CD4-positive, alpha-beta T cell treated with Interleukin-10 for 1 hour (primary cell): Measurements from ENCODE around the gene AGPAT3.

Experiments used
- DNase-seq: peaks from one replicate; pipeline ENCODE4 v3.0.0-alpha.2; 2020

AGPAT3 gene

GRCh38 chr21:43983390-43983789 lies 118.4 kb downstream of the AGPAT3 start:
- DNase-seq: no peak

- DNase-seq: no peak
These were observed 118.9 kb downstream of the AGPAT3 start for GRCh38 chr21:43983860-43984420.

GRCh38 chr21:43984905-43985689 lies 120.1 kb downstream of the AGPAT3 start:
- DNase-seq: no peak

GRCh38 chr21:43985690-43986251 lies 120.7 kb downstream of the AGPAT3 start:
- DNase-seq: no peak

GRCh38 chr21:43986544-43987451 lies 121.8 kb downstream of the AGPAT3 start:
- no peak for DNase-seq

- DNase-seq: no peak
These were observed 122.5 kb downstream of the AGPAT3 start for GRCh38 chr21:43987509-43987908.

GRCh38 chr21:43988016-43988415 lies 123.0 kb downstream of the AGPAT3 start:
- no peak for DNase-seq

- no peak for DNase-seq
These were observed 123.6 kb downstream of the AGPAT3 start for GRCh38 chr21:43988506-43989230.

GRCh38 chr21:43989401-43989800 lies 124.4 kb downstream of the AGPAT3 start:
- DNase-seq: no peak

- DNase-seq: no peak
These were observed 126.5 kb downstream of the AGPAT3 start for GRCh38 chr21:43991447-43991991.

GRCh38 chr21:43992121-43992520 lies 127.1 kb downstream of the AGPAT3 start:
- no peak for DNase-seq

- no peak for DNase-seq
These were observed 128.5 kb downstream of the AGPAT3 start for GRCh38 chr21:43993420-43993934.

GRCh38 chr21:43994085-43994484 lies 129.1 kb downstream of the AGPAT3 start:
- no peak for DNase-seq

- DNase-seq: no peak
These were observed 129.6 kb downstream of the AGPAT3 start for GRCh38 chr21:43994646-43995045.

- DNase-seq: no peak
These were observed 130.6 kb downstream of the AGPAT3 start for GRCh38 chr21:43995521-43996105.

GRCh38 chr21:43997766-43998742 lies 133.0 kb downstream of the AGPAT3 start:
- no peak for DNase-seq

- no peak for DNase-seq
These were observed 135.3 kb downstream of the AGPAT3 start for GRCh38 chr21:44000360-44000759.

GRCh38 chr21:44002511-44002910 lies 137.5 kb downstream of the AGPAT3 start:
- no peak for DNase-seq

- no peak for DNase-seq
These were observed 138.4 kb downstream of the AGPAT3 start for GRCh38 chr21:44003307-44003966.

- no peak for DNase-seq
These were observed 140.0 kb downstream of the AGPAT3 start for GRCh38 chr21:44005071-44005470.
